ENCODE results near the gene CHCHD5. TPM values are rescaled to one million over a fixed set of nuclear protein-coding genes. Genes with fewer than 3 reads are reported as not detected.
A peak's percentile ranks its signal among the peaks of the same experiment; 100 is the strongest.

Gene CHCHD5
- total RNA-seq, 1 donor from 2014 or later = 38.4 TPM

DNA sequence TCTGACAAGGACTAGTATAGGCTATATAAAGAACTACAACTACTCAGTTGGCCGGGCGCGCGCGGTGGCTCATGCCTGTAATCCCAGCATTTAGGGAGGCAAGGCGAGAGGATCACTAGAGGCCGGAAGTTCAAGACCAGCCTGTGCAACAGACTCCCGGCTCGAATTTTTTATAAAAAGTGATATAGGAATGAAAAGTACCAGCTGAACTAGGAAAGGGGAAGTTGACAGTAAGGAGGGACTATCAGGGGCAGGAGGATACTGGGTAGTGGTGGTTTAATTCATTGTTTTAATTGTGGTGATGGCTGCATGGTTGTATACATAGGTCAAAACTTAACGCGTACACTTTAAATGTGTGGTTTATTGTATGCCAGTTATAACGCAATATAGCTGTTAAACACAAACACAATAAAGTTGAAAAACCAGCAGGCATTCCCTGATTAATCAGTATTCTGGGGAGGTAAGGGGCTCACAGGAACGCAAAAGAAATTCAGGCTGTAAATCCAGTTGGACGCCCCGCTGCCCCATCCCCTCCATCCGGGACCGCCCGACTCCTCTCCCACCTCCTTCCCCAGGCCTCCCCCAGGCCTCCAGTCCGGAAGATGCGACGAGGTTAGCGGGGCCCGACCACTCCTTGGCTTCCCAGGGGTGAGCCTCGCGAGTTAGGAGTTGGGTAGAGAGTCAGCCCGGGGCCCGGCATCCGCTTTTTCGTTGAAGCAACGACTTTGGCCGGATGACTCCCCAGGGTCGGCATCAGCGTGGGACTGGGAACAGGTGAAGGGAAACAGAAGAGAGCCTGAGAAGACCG, 42.9 kb upstream of the CHCHD5 start:
- H3K9me3 Mint-ChIP-seq (ENCODE audit: low read depth) = no peaks in the 10 kb centered on the region
- no peaks in the 10 kb centered on the region for H3K36me3 Mint-ChIP-seq (ENCODE audit: insufficient read depth)
- H3K27ac Mint-ChIP-seq = no peak overlapping the region
- no peak overlapping the region for H3K4me3 Mint-ChIP-seq (ENCODE audit: low read depth)
- H3K4me1 Mint-ChIP-seq (ENCODE audit: low read depth) = peaks cover 2% of the 10 kb centered on the region
- peak; percentile 41 for DNase-seq (ENCODE audit: low spot score, unreplicated experiment)
- no peaks in the 10 kb centered on the region for H3K27me3 Mint-ChIP-seq
- no peak for TF ChIP-seq CTCF (IDR thresholded peaks at IDR 0.05; ENCODE audit: unreplicated experiment)

DNA sequence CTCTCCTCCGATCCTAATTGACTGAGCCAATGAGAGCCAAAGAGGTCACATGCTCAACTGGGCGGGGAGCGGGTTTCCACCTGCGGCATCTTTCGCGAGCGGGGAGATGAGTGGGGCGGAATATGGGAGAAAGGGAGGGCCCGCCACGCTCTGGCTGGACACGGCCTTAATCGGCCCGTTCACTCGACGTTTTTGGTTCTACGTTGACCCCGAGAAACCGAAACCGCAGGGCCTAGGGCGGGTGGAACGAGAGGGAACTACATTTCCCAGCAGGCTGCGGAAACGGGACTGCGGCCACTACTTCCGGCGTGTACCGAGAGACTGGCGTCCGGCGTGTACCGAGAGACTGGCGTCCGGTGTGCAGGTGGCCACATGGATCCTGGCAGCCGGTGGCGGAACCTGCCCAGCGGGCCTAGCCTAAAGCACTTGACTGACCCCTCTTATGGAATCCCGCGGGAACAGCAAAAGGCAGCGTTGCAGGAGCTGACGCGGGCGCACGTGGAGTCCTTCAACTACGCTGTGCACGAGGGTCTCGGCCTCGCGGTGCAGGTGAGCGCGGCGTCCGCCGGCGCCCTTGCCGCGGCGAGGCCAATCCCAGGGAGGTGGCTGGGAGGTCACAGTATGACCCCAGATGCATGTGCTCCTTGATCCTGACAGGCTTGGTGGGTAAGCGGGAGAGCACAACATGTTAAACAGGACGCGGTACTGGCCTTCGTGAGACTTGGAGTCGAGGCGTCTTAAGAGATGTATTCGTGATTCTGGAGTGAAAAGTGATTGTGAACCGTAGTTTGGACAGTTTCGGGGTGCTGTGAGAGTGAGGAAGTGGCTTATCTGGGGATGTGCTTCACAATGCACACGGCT, 42.1 kb upstream of the CHCHD5 start, which contains the start of gene POLR1B:
POLR1B (plus strand) TSS at position 343 of the 861 bp plus-strand sequence; CDS start at position 373, 30 bp downstream.
- TF ChIP-seq CTCF (IDR thresholded peaks at IDR 0.05; ENCODE audit: unreplicated experiment) = no peak
- Mint-ChIP-seq H3K9me3 (ENCODE audit: low read depth) (no peaks in the 10 kb centered on the region), H3K4me1 (ENCODE audit: low read depth) (peaks cover 2% of the 10 kb centered on the region), H3K4me3 (ENCODE audit: low read depth) (no peak within 1 kb of the TSS), H3K36me3 (ENCODE audit: insufficient read depth) (peaks cover 2% of the 10 kb centered on the region), H3K27me3 (no peaks in the 10 kb centered on the region), H3K27ac (no peak within 1 kb of the TSS)
- peak; percentile 68 for DNase-seq (ENCODE audit: low spot score, unreplicated experiment)

GRCh38 chr2:112542984-112543661, 41.3 kb upstream of the CHCHD5 start:
- Mint-ChIP-seq H3K9me3 (ENCODE audit: low read depth) (no peaks in the 10 kb centered on the region), H3K4me1 (ENCODE audit: low read depth) (peaks cover 2% of the 10 kb centered on the region)

GRCh38 chr2:112547333-112547732, 37.1 kb upstream of the CHCHD5 start:
- Mint-ChIP-seq H3K9me3 (ENCODE audit: low read depth) (no peaks in the 10 kb centered on the region), H3K27ac (no peak overlapping the region), H3K36me3 (ENCODE audit: insufficient read depth) (peaks cover 20% of the 10 kb centered on the region), H3K4me1 (ENCODE audit: low read depth) (no peaks in the 10 kb centered on the region), H3K4me3 (ENCODE audit: low read depth) (no peak overlapping the region), H3K27me3 (no peaks in the 10 kb centered on the region)
- DNase-seq (ENCODE audit: low spot score, unreplicated experiment) = no peak
- no peak for TF ChIP-seq CTCF (IDR thresholded peaks at IDR 0.05; ENCODE audit: unreplicated experiment)

More at GRCh38 chr2:112542984-112543661, 41.3 kb upstream of the CHCHD5 start:
- no peak for TF ChIP-seq CTCF (IDR thresholded peaks at IDR 0.05; ENCODE audit: unreplicated experiment)
- H3K27me3 Mint-ChIP-seq = no peaks in the 10 kb centered on the region
- H3K36me3 Mint-ChIP-seq (ENCODE audit: insufficient read depth) = peaks cover 3% of the 10 kb centered on the region
- H3K4me3 Mint-ChIP-seq (ENCODE audit: low read depth) = no peak overlapping the region
- H3K27ac Mint-ChIP-seq = no peak overlapping the region
- no peak for DNase-seq (ENCODE audit: low spot score, unreplicated experiment)

DNA sequence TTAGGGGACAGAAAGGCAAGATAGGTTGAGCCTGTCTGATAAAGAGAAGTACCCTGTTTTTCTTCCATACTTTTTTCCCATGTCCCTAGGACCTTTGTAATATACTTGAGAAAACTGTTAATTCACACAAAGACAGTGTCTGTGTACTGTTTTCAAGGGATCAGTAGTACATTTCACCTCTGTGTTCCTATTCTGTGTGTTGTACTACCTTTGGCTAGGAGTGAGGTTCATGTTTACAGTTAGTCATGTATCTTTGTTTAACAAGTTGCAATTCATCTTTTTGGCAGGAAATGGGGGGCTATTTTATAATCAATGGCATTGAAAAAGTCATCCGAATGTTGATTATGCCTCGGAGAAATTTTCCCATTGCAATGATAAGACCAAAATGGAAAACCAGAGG, 35.4 kb upstream of the CHCHD5 start:
- Mint-ChIP-seq H3K27ac (no peak overlapping the region), H3K27me3 (no peaks in the 10 kb centered on the region), H3K9me3 (ENCODE audit: low read depth) (no peaks in the 10 kb centered on the region), H3K4me1 (ENCODE audit: low read depth) (no peaks in the 10 kb centered on the region), H3K4me3 (ENCODE audit: low read depth) (no peak overlapping the region), H3K36me3 (ENCODE audit: insufficient read depth) (peaks cover 23% of the 10 kb centered on the region)
- TF ChIP-seq CTCF (IDR thresholded peaks at IDR 0.05; ENCODE audit: unreplicated experiment) = no peak
- DNase-seq (ENCODE audit: low spot score, unreplicated experiment) = no peak

Data from progenitor cell of endocrine pancreas (in vitro differentiated cells).